ENCODE data around the gene SLC37A2. TPM values are rescaled to one million over a fixed set of nuclear protein-coding genes. Genes with fewer than 3 reads are reported as not detected.

Gene SLC37A2
- polyA plus RNA-seq, 1 experiment = 0.75 TPM

DNA sequence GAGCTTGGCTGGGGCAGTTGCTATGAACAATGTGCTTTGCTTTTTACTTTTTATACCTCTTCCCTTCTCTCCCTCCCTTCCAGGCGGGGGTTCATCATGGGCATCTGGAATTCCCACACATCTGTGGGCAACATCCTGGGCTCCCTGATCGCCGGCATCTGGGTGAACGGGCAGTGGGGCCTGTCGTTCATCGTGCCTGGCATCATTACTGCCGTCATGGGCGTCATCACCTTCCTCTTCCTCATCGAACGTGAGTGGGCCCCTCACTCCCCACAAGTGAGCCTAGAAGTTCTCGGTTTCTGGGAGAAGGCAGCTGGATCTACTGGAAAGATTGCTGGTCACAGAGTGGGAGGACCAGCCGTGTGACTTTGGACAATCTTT lies 17.4 kb downstream of the SLC37A2 start:
- CTCF ChIA-PET = no interaction called here

DNA sequence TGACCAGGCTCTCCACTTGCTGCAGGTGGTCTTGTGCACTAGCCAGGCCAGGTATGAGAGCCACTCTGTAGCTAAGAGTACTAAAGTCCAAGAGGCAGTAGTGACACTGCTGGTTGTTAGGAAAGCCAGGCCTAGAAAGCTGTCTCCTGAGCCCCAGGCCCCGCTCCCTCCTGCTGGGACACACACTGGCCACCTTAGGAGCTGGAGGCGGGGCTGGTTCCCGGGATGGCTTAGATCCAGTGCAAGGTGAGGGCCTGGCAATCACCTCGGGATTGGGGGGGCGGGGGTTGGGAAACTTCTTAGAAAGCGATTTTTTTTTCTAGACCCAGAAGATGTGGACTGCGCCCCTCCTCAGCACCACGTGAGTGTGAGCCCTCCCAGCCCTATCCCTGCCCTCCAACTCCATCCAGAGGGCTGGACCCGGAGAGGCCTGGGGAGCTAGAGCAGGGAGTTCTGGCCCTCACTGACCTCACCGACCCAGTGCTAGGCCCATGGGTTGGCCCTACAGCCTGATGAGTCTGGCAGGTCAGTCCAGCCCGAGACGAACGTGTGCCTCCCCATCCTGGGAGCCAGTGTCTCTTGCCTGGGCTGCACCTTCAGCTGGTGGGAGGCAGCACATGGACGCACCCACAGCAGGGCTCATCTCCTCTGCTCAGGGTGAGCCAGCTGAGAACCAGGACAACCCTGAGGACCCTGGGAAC lies 18.1 kb downstream of the SLC37A2 start:
- DNase-seq (ENCODE audit: low read depth) = no peak
- POLR2A ChIA-PET = no interaction called here
- TF ChIP-seq, protein P1, sequence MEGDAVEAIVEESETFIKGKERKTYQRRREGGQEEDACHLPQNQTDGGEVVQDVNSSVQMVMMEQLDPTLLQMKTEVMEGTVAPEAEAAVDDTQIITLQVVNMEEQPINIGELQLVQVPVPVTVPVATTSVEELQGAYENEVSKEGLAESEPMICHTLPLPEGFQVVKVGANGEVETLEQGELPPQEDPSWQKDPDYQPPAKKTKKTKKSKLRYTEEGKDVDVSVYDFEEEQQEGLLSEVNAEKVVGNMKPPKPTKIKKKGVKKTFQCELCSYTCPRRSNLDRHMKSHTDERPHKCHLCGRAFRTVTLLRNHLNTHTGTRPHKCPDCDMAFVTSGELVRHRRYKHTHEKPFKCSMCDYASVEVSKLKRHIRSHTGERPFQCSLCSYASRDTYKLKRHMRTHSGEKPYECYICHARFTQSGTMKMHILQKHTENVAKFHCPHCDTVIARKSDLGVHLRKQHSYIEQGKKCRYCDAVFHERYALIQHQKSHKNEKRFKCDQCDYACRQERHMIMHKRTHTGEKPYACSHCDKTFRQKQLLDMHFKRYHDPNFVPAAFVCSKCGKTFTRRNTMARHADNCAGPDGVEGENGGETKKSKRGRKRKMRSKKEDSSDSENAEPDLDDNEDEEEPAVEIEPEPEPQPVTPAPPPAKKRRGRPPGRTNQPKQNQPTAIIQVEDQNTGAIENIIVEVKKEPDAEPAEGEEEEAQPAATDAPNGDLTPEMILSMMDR (IDR thresholded peaks at IDR 0.05; ENCODE audit: insufficient read depth, low read depth, low read length) = no peak
- Histone ChIP-seq H3K36me3 (ENCODE audit: control insufficient read depth, insufficient read depth, low read length) (no peaks in the 10 kb centered on the region), H3K27me3 (ENCODE audit: control insufficient read depth, insufficient read depth, low read length) (no peaks in the 10 kb centered on the region; the same call in 1 of the 2 replicates), H3K4me3 (ENCODE audit: low read depth, low read length) (no peak overlapping the region)
- CTCF ChIA-PET = interaction anchor here (0.6 to 2.6 kb wide), 3 partner anchors 10 to 311 kb away, joined by 3 to 12 read pairs (median 3); no protein-coding TSS in a partner anchor

More for the DNA sequence above, 17.4 kb downstream of the SLC37A2 start:
- POLR2A ChIA-PET = no interaction called here
- Histone ChIP-seq H3K27me3 (ENCODE audit: control insufficient read depth, insufficient read depth, low read length) (no peaks in the 10 kb centered on the region; the same call in 1 of the 2 replicates), H3K36me3 (ENCODE audit: control insufficient read depth, insufficient read depth, low read length) (no peaks in the 10 kb centered on the region), H3K4me3 (ENCODE audit: low read depth, low read length) (no peak overlapping the region)
- TF ChIP-seq, protein P1 (IDR thresholded peaks at IDR 0.05; ENCODE audit: insufficient read depth, low read depth, low read length) = no peak
- DNase-seq (ENCODE audit: low read depth) = no peak

- TF ChIP-seq, protein P1 (IDR thresholded peaks at IDR 0.05; ENCODE audit: insufficient read depth, low read depth, low read length) = no peak
- no peak for DNase-seq (ENCODE audit: low read depth)
- ChIA-PET CTCF (interaction anchor here (0.6 to 2.6 kb wide), 3 partner anchors 9 to 310 kb away, joined by 3 to 12 read pairs (median 3); no protein-coding TSS in a partner anchor), POLR2A (no interaction called here)
- H3K4me3 ChIP-seq (ENCODE audit: low read depth, low read length) = no peak overlapping the region
- no peaks in the 10 kb centered on the region for H3K36me3 ChIP-seq (ENCODE audit: control insufficient read depth, insufficient read depth, low read length)
- H3K27me3 ChIP-seq (ENCODE audit: control insufficient read depth, insufficient read depth, low read length) = no peaks in the 10 kb centered on the region; the same call in 1 of the 2 replicates
Measured at GRCh38 chr11:125082040-125082439, 18.9 kb downstream of the SLC37A2 start.

DNA sequence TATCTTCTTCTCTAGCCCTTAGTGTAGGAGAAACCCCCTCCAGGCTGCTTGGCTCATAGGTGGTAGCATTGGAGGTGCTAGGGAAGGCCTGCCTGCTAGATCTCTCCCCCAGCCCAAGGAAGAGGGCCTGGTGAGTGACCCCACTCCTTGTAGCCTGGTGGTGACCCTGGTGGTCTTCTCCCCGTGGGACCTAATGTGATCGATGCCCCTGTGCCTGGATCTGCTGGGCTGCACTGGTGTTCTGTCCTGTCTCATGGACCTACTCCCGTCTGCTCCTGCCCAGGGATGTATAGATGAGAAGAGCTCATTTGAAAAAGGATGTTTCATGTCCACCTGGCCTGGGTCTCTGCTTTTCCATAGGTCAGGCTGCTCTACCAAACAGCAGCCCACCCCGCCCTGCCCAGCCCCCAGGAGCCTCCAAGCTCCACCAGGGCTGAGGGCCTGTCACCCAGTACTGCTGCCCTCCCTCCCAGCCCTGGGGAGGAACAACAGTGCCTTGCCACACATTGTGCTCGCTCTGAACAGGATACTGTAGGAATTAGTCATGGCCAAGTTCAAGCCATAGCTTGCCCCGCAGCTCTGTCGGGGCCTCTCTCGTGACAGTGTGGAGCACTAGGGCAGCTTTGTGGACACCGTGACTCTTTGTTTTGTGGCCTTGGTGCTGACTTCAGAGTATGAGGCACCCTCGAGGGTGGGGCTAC lies 19.7 kb downstream of the SLC37A2 start:
- Histone ChIP-seq H3K27me3 (ENCODE audit: control insufficient read depth, insufficient read depth, low read length) (no peaks in the 10 kb centered on the region; the same call in 1 of the 2 replicates), H3K36me3 (ENCODE audit: control insufficient read depth, insufficient read depth, low read length) (no peaks in the 10 kb centered on the region), H3K4me3 (ENCODE audit: low read depth, low read length) (no peak overlapping the region)
- CTCF ChIA-PET = interaction anchor here (1.1 to 2.6 kb wide), 2 partner anchors 9 to 59 kb away, joined by 6 to 12 read pairs; no protein-coding TSS in a partner anchor
- DNase-seq (ENCODE audit: low read depth) = peak; percentile 33
- TF ChIP-seq, protein P1 (IDR thresholded peaks at IDR 0.05; ENCODE audit: insufficient read depth, low read depth, low read length) = no peak
- POLR2A ChIA-PET = interaction anchor here (0.6 kb wide), 1 partner anchor 10 kb away, joined by 3 read pairs; no protein-coding TSS in a partner anchor

Measured in BJ (cell line).